Skin epidermis (tissue), 12 donors: ENCODE results near the gene LOC101059915.
A peak's percentile ranks its signal among the peaks of the same experiment; 100 is the strongest.

Source experiments
- H3K27ac ChIP-seq, 21 experiments: fragments of 200-600 bp; sonication (generic) in 11 of 21; one replicate each; pipeline ENCODE4 v1.5.0; 2020; ENCODE audit warnings: mild to moderate bottlenecking in 3 of 21, inconsistent platforms in 2 of 21, moderate library complexity in 2 of 21
- H3K4me3 ChIP-seq, 7 experiments: fragments of 200-600 bp; sonication (generic) in 2 of 7; one replicate each; pipeline ENCODE4 v1.5.0; 2020; ENCODE audit warnings: inconsistent platforms in 2 of 7, mild to moderate bottlenecking in 2 of 7, moderate library complexity in 1 of 7

Gene LOC101059915

DNA sequence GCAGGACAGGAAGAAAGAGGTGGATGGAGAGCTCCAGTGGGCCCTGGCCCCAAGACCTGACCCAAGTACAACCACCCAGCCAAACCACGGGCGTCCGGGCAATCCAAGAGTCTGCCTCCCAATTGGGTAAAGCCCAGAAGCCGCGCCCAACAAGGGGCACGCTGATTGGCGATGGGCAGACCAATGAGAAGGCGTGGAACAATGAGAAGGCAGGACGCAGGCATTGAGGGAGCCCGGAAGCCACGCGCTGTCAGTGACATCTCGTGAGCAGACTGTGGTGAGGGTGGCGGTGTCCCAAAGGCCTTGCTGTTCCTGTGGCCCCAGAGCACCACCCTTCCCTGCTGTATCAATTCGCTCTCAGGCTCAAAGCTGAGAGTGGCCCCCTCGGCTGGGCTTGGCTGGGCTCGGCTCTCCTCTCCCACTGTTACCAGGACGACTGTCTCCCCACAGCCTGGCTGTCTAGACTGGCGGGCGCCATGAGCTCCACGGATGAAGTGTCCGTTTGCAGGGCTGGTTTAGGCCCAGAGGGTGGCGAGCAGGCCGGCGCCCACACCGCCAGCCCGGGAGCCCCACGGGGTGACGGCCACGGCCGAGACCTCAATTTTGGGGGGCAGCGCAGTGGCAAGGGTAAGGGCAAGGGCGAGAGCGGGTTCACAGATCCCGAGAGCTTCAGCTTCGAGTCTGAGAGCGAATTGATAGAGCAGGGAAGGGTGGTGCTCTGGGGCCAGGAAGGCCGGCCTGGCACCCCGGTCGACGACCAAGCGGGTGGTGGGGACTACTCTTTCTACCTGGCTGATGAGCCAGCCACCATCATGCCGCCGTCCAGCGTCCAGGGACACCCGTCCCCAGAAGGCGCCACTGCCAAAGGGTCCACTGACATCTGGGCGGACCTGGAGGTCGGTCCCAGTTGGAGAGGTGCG lies at the start of gene LOC101059915:
TSS of gene LOC101059915 (plus strand) at position 219 of the 920 bp plus-strand sequence.
- Histone ChIP-seq H3K27ac (no peak within 1 kb of the TSS), H3K4me3 (no peak within 1 kb of the TSS)

DNA sequence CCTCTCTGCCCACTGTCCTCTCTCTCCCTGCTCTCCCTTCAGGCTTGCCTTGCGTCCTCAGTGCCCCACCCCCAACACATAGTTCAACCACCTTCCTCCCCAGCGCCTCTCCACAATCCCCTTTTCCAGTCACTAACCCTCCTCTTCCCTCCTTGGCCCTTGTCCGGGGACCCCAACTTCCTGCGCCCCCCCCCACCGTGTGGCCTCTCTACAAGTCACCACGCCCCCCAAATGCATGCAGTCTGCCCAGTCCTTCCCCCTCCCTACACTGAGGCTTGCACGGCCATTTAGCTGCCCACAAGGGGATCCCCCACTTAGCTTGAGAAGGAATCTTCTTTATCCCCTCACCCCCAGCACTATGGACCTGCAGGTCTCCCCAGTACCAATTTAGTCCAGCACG lies 49.6 kb upstream of the LOC101059915 start:
- Histone ChIP-seq H3K27ac (peak overlapping the region in 12 of 21 experiments; percentile 11 to 93 (median 68)), H3K4me3 (peak overlapping the region in 6 of 7 experiments; percentile 9 to 20 (median 12))

DNA sequence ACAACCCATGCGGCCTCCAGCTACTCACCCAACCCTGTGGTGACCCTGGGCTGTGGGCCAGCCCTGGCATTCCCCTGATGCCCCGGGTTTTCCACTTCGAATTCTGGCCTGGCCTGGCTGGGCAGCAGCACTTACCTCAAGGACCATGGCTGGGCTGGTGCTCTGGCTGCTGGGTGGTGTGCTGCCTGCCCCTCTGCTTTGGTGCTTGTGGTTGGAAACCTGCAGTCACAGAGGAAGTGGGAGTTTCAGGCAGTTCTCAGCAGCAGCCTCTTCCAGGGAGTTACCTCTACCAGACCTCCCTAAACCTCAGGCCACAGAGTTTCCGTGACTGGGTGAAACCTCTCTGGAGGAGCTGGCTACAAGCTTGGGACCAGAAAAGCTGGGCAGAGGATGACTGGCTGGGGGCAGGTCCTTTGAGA lies 49.0 kb upstream of the LOC101059915 start, which contains the start of gene CXCR3:
TSS of gene CXCR3 (minus strand) at position 209 of the 419 bp plus-strand sequence. CDS start at position 147, 62 bp downstream.
- Histone ChIP-seq H3K4me3 (peak within 1 kb of the TSS in 6 of 7 experiments; percentile 9 to 20 (median 12)), H3K27ac (peak within 1 kb of the TSS in 13 of 21 experiments; percentile 11 to 93 (median 66))

DNA sequence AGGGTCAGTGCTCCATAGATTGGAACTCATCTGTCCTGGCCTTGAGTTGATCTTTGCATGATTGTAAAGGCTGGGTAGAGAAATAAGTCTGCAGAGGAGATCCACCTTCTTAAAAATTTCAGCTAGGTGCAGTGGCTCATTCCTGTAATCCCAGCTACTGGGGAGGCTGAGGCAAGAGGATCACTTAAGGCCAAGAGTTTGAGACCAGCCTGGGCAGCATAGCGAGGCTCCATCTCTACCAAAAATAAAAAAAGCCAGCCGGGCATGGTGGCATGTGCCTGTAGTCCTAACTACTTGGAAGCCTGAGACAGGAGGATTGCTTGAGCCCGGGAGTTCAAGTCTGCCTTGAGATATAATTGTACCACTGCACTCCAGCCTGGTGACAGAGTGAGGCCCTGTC lies 48.6 kb upstream of the LOC101059915 start:
- H3K27ac ChIP-seq, result peak overlapping the region in 9 of 21 experiments; percentile 36 to 93 (median 73)
- peak overlapping the region in 1 of 7 experiments; percentile 20 for H3K4me3 ChIP-seq

DNA sequence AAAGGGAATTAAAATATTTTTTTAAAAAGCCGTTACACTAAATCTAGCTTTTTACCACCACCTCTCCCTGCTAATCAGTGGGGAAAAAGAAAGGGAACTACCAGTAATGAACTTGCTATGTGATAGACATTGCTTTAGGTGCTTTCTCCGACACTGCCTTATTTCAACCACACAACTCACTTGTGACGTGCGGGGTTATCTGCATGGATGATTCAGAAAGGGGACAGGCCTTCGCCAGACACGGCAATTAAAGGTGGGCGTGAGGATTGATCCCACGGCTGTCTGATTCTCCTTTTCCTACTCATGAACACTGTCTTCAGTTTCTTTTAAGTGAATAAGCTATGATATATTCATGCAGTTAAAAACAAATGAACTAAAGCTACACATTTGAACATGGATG lies 48.2 kb upstream of the LOC101059915 start:
- Histone ChIP-seq H3K4me3 (no peak overlapping the region), H3K27ac (peak overlapping the region in 9 of 21 experiments; percentile 26 to 93 (median 73))

DNA sequence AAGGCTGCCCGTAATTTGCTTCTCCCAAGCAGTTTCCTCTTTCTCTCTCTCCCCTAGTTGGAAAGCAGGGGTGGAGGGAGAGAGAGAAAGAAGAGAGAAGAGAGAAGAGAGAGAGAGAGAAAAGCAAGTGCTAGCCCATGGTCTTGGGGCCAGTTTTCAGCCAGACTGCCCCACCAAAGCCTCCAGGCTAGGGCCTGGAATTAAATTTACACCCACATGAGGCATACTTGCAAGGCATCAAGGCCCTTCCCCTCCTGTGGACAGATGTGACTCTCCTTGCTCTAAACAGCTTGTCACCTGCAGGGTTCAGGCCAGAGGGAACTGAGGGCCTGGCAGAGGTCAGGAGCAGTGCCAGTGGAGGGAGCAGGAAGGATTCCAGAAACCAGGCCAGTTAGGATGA lies 47.4 kb upstream of the LOC101059915 start:
- Histone ChIP-seq H3K4me3 (no peak overlapping the region), H3K27ac (peak overlapping the region in 9 of 21 experiments; percentile 26 to 93 (median 66))

DNA sequence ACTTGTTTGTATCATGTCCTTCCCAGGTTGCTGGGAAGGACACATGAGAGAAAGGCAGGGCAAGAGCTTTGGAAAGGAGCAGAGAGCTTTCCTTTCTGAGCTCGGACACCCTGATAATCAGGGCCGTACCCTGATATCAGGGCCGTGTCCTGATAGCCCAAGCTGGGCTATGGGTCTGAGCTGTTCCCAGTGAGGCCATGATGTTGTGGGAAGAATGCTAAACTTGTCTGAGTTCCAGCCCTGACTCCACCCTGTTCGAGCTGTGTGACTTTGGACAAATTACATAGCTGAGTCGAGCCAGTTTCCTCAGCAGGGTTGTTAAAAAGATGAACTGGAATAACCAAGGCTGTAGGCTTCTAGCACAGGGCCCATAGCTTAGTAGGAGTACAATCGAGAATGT lies 45.7 kb upstream of the LOC101059915 start:
- peak overlapping the region in 9 of 21 experiments; percentile 2 to 93 (median 84) for H3K27ac ChIP-seq
- H3K4me3 ChIP-seq, result no peak overlapping the region

DNA sequence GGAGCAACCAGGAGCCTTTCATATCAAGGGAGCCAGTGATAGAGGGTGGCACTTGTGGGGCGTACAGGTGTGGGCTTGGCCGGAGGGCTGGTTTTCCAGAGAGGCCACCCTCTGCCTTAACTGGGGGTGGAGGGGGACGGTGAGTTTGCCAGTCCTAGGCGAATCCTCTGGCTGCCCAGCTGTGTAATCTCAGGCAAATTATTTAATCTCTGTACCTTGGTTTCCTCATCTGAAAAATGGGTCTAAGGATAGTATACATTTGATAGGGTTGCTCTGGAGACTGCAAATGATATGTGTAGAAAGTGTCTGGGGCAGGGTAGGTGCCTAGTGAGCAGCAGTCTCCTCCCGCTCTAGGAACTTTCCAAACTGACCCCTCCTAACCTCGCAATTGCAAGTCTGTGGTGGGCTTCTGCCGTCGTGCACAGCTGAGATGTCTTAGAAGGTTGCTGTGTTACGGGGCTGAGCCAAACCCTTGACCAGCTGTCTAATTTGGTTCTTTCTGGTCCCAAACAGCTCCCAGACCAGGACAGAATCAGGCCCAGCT lies 45.2 kb upstream of the LOC101059915 start:
- peak overlapping the region in 15 of 21 experiments; percentile 2 to 93 (median 82) for H3K27ac ChIP-seq

DNA sequence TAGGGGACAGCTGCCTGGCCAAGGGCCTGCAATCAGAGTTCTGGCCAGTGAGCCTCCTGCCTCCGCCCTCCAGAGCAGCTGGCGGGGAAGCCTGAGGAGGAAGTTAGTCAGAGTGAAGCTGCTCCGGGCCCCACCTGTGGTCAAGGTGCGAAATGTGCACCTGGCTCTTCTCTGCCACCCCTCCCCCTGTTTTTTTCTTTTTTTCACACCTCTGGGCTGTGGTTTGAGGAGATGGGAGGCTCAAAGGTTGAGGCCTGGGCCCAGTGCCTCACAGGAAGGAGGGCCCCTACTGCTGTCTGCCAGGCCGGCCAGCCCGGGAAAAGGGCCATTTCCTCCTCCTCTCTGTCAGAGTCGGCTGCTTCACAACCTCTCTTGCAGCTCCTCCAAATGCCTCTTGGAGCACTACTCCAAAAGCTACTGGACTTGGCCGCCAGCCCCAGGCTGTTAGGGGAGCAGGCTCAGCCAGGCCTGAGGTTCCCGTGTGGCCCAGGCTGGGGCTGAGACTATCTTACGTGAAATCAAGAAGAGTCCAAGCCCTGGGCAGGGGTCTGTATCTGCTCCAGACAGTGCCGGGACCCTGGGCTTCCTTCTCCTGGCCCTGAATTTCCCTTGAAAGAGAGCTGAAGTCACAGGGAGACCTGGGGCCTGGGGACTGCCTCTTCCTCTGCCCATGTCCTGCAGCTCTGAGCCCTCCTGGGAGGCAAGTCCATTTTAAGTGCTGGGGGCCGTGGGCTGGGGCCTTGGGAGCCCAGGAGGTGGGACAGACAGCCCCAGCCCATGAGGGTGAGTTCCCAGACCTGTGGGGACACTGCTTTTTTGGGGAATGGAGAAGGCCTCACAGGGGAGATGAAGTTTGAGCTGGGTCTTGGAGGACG lies 44.5 kb upstream of the LOC101059915 start:
- Histone ChIP-seq H3K4me3 (no peak overlapping the region), H3K27ac (peak overlapping the region in 20 of 21 experiments; percentile 41 to 93 (median 70))

More for the DNA sequence above, 45.2 kb upstream of the LOC101059915 start:
- no peak overlapping the region for H3K4me3 ChIP-seq

DNA sequence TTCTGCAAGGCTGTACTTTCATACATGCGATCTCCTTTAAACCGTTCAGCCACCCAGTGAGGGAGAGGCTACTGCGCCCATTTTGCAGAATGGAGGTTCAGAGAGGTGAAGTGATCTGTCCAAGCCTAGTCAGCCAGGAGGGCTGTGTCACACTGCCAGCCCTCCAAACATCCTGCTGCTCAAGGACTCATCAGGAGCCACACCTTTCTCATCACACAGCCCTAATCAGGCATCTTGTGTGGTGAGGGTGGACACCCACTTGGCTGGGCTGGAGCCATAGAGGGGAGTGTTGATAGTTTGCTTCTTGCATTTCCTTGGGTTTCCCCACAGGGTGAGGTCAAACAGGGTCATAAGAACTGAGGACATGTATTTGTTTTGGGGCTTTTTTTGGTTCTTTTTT lies 43.6 kb upstream of the LOC101059915 start:
- peak overlapping the region in 13 of 21 experiments; percentile 44 to 93 (median 83) for H3K27ac ChIP-seq
- no peak overlapping the region for H3K4me3 ChIP-seq

DNA sequence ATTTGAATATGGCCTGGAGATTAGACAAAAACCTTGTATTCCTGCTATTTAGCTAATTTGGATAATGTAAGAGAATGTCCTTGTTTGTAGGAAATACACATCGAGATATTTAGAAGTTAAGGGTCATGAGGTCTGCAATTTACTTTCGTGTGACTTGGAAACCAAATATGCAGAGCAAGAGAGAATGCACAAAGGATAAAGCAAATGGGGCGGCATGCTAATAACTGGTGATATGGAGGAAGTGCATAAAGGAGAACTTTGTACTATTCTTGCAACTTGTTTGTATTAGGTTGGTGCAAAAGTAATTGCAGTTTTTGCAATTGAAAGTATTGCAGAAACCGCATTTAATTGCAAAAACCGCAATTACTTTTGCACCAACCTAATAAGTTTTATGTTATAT lies 41.9 kb upstream of the LOC101059915 start:
- no peak overlapping the region for H3K4me3 ChIP-seq
- H3K27ac ChIP-seq, result no peak overlapping the region

DNA sequence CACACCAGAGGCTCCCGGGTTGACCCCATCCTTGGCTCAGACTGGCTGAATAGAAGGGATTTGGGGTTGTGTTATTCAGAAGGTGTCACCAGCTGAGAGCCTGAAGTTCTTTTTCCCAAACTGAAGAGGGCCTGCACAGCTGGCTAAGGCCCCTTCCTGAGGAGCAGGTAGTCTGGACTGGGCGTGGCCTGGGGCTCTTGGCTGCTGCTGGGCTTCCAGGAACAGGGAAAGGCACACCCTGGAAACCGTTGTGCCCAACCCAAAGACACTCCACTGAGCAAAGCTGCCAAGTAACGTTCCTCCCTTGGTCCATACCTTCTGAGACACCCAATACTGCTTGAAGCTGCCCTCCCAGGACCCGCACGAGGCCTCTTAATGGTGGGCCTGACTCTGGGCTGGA lies 40.8 kb upstream of the LOC101059915 start:
- H3K4me3 ChIP-seq, result no peak overlapping the region
- H3K27ac ChIP-seq, result peak overlapping the region in 2 of 21 experiments; percentile 16 to 33

DNA sequence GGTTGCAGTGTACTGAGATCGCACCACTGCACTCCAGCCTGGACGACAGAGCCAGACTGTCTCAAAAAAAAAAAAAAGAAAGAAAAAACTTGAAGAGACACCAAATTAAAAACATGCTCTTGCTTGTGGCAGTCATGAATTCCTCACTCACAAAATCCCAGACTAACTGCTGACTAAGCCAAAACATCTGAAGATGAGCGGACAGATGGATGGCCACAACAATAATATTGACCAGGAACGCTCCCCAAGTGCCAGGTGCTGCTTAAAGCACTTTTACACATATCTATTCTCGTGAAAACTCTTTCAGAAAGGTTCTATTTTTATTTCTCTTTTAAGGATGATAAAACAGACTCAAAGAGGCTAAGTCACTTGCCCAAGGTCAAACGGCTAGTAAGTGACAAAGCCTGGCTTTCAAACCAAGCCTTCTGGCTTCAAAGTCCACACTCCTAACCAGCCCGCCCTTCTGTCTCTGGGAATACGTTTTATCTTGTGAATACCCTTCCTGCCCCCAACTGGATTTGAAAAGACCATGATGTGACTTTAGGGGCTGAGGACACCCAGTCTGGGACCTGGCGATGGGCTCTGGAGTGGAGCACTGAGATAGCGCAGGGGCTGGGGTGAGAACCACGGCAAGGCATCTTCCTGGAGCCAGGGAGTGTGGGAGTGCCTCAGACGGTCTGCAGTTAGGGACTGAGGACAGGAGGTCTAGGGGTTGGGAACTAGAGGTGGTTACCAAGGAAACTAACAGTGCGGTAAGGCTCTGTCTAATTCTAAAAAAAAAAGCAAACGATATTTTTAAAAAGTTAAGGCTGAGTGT lies 39.5 kb upstream of the LOC101059915 start:
- peak overlapping the region in 1 of 21 experiments; percentile 59 for H3K27ac ChIP-seq
- no peak overlapping the region for H3K4me3 ChIP-seq

DNA sequence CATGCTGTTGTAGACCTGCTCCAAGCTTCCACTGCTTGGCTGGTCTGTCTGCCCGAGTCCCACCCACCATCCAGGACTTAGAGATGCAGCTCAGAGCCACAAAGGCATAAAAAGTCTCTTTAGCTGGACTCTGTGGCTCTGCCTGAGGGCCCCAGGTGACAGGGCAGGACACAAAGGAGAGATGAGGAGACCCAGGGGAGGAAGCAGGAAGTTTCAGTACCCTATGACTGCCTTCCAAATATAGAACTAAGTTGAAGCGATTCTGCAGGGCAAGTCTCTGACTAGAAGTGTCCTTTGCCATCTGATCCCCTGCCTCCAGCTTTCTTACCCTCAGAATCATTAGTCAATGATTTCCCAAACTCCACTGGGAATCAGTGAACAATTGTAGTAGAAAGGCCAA lies 37.9 kb upstream of the LOC101059915 start:
- Histone ChIP-seq H3K4me3 (no peak overlapping the region), H3K27ac (no peak overlapping the region)

DNA sequence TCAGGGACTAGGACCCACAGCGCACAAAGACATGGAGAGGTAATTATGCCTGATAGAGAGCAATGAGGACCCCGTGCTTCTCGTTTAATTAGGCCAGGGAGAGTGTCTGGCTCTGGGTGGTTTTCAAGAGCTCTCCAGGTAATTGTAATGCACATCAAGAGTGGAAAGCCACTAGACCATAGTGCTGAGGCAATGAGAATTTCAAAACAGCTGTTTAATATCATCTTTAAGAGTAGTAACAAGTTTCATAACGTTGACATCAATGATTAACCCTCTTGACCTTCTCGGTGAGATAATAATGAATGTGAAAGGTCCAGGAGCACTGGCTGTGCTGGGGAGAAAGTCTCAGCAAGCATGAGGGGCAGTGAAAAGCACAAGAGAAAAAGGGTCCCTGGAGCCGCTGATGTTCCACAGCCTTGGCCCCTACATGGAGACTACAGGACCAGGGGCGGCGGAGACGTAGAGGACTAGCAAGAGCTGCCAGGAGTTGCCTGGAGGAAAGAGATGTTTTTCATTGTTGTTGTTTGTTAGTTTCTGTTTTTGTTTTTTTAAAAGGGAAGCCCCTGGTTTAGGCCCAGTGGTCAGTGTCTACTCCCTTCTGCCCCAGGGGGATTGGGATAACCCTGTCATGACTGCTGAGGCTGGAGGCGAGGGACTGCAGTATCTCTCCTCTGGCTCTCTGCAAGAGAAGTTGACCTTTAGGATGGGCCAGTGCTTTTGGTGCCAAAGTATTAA lies 34.3 kb upstream of the LOC101059915 start:
- H3K4me3 ChIP-seq, result no peak overlapping the region

DNA sequence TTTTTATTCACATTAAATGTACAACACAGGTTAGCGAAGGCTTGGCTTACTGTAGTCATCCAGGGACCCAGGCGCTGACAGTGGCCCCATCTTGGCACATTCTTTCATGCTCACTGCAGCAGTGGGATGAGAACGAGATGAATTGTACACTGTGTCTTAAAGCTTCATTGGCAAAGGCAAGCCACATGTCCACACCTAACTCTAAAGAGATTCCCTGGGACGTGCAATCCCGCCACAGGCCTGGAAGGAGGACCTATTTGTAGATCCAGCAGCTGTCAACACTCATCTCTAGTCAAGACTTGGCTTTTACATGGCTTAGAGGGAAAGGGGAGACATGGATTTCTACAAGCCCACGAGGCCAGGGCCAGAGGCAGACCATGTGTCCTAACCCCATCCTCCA lies 33.0 kb upstream of the LOC101059915 start:
- Histone ChIP-seq H3K27ac (no peak overlapping the region), H3K4me3 (no peak overlapping the region)

More for the DNA sequence above, 34.3 kb upstream of the LOC101059915 start:
- H3K27ac ChIP-seq, result no peak overlapping the region

DNA sequence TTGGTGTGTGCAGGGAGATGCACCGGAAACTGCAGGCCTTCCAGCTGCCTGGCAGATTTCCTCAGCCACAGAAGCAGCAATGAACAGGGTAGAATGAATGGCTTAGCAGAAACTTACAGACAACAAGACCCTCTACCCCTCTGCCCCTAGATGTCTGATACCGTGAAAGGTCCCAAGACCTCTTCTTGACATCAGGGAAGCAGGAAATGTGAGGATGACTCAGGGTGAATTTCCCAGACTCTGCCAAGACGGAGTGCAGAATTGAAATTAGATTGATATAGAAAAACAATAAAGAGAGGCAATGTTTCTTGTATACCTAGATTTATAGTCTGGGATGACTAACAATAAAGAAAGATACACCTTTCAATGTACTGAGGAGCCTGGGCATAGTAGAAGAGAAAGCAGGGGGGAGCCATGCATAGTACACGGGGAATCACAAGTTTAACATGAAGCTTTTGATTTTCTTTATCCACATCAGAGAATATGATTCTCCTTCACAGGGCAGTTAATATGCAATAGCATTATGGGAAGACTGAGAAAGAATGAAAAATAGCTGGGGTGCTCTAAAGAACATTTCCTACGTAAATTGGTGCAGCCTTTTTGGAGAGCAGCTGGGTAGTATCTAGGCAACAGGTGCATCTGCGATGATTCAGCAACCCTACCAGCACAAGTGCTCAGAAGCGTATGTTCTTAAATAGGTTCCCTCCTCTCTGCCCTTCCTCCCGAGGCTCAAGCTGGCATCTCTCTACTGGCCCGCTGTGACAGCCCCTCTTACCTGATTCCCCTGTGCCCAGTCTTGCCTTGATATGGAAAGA lies 30.7 kb upstream of the LOC101059915 start:
- Histone ChIP-seq H3K27ac (peak overlapping the region in 4 of 21 experiments; percentile 9 to 78 (median 58)), H3K4me3 (no peak overlapping the region)
